ENCODE results near the gene PAPPA.
A peak's percentile ranks its signal among the peaks of the same experiment; 100 is the strongest.

Gene PAPPA

GRCh38 chr9:116442528-116442927 lies 288.9 kb downstream of the PAPPA start:
- TF ChIP-seq CTCF (conservative IDR thresholded peaks at IDR 0.05; ENCODE audit: low read depth, low read length): no peak

GRCh38 chr9:116447934-116448333 lies 294.3 kb downstream of the PAPPA start:
- no peak overlapping the region for H3K4me3 ChIP-seq (ENCODE audit: low read length)
- no peak for TF ChIP-seq CTCF (conservative IDR thresholded peaks at IDR 0.05; ENCODE audit: low read depth, low read length)
- no peak for DNase-seq (ENCODE audit: low read depth)

More at GRCh38 chr9:116442528-116442927, 288.9 kb downstream of the PAPPA start:
- no peak for DNase-seq (ENCODE audit: low read depth)
- no peak overlapping the region for H3K4me3 ChIP-seq (ENCODE audit: low read length)

GRCh38 chr9:116448431-116448830 lies 294.8 kb downstream of the PAPPA start:
- H3K4me3 ChIP-seq (ENCODE audit: low read length): no peak overlapping the region
- TF ChIP-seq CTCF (conservative IDR thresholded peaks at IDR 0.05; ENCODE audit: low read depth, low read length): no peak
- DNase-seq (ENCODE audit: low read depth): no peak

- H3K4me3 ChIP-seq (ENCODE audit: low read length): no peak overlapping the region
- no peak for DNase-seq (ENCODE audit: low read depth)
- TF ChIP-seq CTCF (conservative IDR thresholded peaks at IDR 0.05; ENCODE audit: low read depth, low read length): no peak
Observed at GRCh38 chr9:116449949-116450348, 296.4 kb downstream of the PAPPA start.

GRCh38 chr9:116450378-116451139 lies 297.0 kb downstream of the PAPPA start:
- DNase-seq (ENCODE audit: low read depth): peak; percentile 34
- H3K4me3 ChIP-seq (ENCODE audit: low read length): no peak overlapping the region
- no peak for TF ChIP-seq CTCF (conservative IDR thresholded peaks at IDR 0.05; ENCODE audit: low read depth, low read length)

GRCh38 chr9:116451500-116452115 lies 298.0 kb downstream of the PAPPA start:
- DNase-seq (ENCODE audit: low read depth): no peak
- no peak for TF ChIP-seq CTCF (conservative IDR thresholded peaks at IDR 0.05; ENCODE audit: low read depth, low read length)
- H3K4me3 ChIP-seq (ENCODE audit: low read length): no peak overlapping the region
